Measurements from ENCODE around the gene BLMH.

DNA sequence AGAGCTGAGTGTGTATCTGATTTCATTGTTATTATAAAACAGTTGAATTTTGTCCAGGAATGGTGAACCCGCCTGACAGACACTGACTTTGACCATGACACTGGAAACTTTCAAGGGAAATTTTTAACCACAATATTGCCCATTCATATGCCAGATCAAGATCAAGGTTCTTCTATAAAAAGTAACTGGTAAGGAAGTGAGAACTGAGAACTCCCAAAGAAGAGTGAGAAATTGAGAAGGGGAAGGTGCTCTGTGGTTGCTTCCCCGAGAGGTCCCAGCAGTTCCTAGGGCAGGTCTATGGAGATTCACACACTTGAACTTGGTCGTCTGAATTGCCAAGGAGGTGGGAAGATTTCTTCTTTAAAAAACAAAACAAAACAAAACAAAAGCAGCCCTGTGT lies 83.5 kb downstream of the BLMH start:
- TF ChIP-seq, protein P1, sequence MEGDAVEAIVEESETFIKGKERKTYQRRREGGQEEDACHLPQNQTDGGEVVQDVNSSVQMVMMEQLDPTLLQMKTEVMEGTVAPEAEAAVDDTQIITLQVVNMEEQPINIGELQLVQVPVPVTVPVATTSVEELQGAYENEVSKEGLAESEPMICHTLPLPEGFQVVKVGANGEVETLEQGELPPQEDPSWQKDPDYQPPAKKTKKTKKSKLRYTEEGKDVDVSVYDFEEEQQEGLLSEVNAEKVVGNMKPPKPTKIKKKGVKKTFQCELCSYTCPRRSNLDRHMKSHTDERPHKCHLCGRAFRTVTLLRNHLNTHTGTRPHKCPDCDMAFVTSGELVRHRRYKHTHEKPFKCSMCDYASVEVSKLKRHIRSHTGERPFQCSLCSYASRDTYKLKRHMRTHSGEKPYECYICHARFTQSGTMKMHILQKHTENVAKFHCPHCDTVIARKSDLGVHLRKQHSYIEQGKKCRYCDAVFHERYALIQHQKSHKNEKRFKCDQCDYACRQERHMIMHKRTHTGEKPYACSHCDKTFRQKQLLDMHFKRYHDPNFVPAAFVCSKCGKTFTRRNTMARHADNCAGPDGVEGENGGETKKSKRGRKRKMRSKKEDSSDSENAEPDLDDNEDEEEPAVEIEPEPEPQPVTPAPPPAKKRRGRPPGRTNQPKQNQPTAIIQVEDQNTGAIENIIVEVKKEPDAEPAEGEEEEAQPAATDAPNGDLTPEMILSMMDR (conservative IDR thresholded peaks at IDR 0.05) = no peak
- TF ChIP-seq EZH2 (IDR thresholded peaks at IDR 0.05; ENCODE audit: low read depth) = no peak

Data from PC-9 (cell line).